GM18511 (cell line): Measurements from ENCODE around the gene CD300E.
"Not testable (repeated sequence)": the region's sequence is repeated elsewhere in the genome, so short reads cannot be mapped to it uniquely, and the experiment has no call there.

Experiments
- ATAC-seq: cut with Tn5 transposase; IDR thresholded peaks from one replicate; pipeline ENCODE4 v1.9.1; 2021; ENCODE audit warnings: mild to moderate bottlenecking, moderate library complexity; ENCODE audit not compliant: unreplicated experiment

Gene CD300E

DNA sequence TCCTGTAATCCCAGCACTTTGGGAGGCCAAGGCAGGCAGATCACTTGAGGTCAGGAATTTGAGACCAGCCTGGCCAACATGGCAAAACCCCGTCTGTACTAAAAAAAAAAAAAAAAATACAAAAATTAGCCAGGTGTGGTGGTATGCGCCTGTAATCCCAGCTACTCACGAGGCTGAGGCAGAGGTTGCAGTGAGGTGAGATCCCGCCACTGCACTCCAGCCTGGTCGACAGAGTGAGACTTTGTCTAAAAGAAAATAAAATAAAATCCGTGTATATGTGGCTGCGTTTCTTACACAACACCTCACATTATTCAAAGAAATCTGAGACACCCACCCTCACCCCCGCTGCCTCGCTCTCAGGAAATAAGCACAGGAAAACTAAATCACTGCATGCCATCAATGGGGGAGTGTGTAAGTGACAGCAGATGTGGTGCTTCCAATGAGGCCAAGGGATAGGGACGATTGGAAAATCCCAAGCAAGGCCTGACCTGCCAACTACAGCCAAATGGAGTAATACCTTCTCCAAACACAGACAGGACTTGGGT lies 13.1 kb upstream of the CD300E start:
- not testable (repeated sequence) for ATAC-seq

DNA sequence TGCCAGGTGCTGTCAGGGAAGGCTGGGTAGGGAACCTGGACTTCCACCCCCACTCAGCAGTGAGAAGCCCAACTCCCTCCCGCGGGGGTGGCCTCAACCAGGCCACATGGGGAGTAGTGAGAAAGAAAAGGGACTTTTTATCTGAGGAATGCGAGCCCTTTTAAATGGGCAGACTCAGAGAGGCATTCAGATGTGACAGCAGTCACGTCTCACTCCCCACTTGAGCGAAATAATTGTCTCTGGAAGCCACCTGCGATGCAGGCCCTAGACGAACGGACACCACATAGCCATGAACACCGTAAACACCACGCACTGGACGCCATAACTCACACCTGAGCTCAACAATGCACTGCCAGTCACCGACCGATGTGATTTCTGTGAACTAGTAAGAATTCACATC lies 11.9 kb upstream of the CD300E start:
- ATAC-seq: no peak

DNA sequence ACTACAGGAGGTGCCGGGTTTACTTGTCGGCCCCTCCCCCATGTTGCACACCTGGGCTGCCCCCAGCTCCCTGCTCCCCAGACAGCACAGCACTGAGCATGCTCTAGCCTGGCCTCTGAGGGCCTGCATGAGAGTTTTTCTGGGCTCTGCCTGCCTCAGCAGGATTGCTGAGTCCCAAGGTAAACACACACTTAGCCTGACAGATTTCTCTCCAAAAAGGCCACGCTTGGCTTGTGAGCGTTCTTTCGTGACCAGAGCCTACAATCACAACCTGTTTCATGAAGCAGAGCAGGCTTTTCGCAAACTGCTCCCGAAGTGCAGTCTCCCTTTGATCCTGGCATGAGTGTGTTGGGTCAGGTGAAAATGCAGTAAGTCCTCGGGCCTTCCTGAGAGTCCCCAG lies 9.8 kb upstream of the CD300E start:
- ATAC-seq: no peak

DNA sequence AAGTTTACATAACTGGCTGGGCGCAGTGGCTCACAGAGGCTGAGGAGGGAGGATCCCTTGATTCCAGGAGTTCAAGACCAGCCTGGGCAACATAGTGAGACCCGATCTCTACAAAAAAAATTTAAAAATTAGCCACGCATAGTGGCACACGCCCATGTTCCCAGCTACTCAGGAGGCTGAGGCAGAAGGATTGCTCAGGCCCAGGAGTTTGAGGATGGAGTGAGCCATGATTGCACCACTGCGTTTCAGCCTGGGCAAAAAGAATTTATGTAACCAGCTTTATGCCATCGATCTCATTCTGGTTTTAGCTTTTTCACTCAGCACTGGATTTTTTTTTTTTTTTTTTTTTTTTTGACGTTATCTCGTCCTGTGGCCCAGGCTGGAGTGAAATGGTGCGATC lies 9.1 kb upstream of the CD300E start:
- no peak for ATAC-seq

DNA sequence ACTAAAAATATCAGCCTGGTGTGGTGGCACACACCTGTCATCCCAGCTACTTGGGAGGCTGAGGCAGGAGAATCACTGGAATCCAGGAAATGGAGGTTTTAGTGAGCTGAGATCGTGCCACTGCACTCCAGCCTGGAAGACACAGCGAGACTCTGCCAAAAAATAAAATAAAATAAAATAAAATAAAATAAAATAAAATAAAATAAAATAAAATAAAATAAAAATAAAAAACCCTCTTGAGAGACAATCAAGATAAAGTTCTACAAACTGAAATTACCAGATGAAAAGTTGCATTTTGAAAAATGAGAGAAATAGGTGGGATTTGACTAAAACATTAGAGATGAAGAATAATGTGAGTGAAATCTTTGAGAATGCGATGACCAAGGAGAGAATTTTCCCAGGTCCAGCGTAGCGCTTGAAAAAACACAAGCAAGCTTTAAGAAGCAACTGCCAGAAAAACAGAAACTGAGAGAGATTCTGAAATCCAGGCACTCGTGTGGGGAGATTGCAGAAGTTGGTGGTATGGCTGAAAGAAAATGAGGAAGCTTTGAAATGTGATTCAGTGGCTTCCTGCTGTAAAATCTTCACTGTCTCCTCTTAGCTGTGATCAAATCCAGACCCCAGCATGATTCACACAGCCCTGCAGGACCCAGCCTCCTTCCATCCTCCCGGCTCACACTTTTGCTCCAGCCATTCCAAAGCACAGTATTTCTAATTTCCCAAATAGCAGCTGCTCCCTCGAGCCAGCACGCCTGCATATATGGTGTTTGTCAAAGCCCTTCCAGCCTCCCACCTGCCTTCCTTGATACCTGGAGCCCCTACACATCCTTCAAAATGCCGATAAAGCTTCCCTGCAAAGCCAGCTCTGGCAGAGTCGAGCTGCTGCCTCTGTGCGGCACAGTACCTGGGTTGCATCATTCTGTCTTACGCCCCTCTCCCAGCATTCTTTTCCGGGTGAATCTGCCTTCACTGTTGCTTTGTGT lies 8.2 kb upstream of the CD300E start:
- ATAC-seq: no peak

DNA sequence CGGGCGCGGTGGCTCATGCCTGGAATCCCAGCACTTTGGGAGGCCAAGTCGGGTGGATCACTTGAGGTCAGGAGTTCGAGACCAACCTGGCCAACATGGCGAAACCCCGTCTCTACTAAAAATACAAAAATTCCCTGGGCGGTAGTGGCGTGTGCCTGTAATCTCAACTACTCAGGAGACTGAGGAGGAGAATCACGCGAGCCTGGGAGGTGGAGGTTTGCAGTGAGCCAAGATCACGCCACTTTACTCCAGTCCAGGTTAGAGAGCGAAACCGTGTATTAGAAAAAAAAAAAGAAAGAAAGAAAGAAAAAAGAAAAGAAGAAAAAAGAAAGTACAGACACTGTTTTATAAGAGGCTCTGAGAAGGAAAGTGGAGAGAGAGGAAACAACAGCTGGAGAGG lies 6.7 kb upstream of the CD300E start:
- not testable (repeated sequence) for ATAC-seq

DNA sequence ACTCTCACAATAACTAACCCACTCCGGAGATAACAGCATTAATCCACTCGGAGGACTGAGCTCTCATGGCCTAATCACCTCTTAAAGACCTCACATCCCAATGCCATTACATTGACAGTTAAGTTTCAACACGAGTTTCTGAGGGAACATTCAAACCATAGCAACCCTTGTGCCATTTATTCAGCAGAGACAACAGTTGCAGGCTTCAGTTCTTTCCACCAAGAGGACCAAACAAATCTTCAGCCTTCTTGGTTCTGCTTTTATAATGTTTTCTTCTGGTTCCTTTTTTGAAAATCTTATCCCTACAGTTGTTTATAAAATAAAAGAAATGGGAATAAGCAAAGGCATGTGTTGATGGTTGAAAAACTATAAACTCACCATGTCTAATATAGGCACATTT lies 2.1 kb upstream of the CD300E start:
- no peak for ATAC-seq

DNA sequence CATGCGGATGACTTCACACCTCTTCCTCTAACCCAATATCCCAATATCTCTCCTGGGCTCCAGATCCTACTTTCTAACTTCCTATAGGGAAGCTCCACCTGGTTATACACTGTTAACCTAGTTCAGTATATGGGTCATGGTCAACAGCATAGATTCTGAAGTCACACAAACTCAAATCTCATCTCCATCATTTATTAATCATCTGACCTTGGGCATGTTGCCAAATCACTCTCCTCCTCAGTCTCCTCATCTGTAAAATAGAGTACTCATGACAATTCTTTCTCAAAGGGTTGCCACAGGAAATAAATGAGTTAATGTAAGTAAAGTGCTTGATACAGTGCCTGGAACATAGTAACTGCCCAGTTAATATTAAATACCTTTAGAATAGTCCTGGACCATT lies 593 bp upstream of the CD300E start:
- no peak for ATAC-seq

DNA sequence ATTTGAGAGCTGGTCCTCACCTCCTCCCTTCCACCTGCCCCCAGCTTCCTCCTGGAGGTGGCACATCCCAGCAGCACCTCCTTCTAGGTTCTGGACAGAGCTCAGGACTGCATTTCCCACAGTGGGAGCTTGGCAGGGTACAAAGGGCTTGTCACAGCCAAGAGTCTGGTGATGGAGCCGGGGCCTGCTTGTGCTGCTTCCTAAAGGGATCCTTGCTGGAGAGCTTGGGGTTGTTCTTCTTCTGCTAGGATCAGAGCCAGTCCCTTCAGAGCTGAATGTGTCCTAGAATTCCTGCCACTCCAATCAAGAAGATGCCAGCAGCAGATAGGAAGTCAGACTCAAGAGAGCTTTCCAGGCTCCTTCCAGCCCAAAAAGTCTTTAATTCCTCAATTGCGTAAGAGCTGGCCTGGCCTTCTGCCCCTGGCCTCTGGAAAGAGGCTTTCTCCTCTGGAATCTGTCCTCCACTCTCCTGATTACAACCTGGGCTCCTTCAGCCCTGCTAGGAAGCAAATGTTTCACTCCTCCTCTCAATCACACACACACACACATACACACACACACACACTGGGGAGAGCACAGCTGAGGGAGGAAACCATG lies 4.4 kb downstream of the CD300E start:
- no peak for ATAC-seq

DNA sequence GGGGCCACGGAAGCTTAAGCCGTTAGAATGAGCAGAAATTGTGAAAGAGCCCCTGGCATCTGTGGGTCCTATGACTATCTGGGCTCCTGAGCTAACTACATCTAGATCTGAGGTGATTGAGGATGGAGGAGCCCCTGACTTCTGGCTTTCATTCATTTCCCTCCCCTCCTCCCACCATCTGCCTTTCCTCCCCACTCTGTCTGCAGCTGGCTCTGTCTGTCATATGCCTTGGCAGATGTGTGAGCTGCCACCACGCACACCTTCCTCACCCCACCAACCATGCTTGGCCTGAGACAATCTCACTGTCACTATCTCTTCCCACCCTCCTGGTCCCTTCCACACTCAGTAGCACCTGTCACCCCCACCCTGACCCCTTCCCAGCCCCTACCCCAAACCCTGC lies 5.1 kb downstream of the CD300E start:
- ATAC-seq: no peak

DNA sequence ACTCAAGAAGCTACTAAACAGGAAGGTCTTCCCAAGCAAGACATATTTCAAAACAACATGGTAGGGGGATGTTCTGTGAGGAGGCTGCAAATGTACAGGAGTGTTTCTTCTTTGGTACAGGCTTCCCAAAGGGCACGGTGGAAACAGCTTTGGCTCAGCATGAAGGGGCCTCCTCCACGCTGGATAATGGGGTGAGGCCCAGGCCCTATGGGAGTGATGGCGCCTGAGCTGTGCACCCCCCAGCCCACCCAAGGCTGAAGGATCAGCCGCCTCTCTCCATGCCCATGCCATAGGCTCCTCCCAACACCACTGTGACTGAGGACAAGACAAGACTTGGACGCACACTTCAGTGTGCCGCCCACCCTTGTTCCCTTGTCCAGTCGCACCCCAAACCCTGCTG lies 6.8 kb downstream of the CD300E start:
- no peak for ATAC-seq

DNA sequence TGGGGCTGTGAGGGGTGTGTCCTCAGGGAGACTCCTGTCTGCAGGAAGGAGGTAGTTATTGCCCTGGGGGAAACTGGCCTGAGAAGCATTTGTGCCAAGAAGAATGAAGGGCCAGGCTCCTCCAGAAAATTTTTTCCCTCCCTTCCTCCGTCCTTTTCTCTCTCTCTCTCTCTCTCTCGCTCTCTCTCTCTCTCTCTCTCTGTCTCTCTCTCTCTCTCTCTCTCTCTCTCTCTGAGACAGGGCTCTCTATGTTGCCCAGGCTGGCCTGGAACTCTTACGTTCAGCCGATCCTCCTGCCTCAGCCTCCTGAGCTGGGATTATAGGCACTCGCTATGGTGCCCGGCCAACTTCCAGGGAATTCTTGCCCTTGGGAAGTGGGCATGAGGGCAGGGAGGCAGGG lies 11.5 kb downstream of the CD300E start:
- ATAC-seq: no peak

DNA sequence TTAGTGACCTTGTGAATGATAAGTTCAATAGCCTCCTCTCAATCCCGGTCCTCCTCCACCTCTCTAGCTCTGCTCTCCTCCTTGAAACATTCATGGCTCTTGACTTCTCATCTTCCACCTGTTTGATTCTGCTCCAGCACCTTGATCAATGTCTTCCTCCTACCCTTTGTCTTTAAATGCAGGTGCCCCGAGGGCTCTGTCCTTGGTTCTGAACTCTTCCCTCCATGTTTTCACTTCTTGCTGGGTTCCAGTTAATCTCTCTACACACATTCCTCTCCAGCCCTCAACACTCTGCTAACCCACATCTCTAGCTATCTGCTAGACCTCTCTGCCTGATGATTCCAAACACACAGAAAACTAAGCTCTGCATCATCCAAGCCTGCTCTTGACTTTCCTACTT lies 13.4 kb downstream of the CD300E start:
- ATAC-seq: no peak

DNA sequence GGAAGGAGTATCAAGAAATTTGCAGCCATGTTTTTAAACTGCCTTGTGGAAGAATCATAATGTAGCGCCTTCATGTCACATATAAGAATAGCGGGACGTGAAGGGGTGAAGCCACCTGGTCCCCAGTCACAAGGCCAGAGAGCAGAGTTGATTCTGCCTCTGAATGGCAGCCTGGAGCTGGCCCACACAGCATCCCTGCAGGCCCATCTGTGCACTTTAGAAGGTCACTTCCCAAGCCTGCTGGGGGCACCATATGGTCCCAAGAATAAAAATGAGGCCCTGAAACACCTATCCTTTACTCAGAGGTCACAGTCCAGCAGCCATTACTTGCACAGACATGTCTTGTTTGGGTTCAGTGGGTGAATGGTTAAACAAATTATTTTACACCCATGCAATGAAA lies 15.0 kb downstream of the CD300E start:
- ATAC-seq: no peak

DNA sequence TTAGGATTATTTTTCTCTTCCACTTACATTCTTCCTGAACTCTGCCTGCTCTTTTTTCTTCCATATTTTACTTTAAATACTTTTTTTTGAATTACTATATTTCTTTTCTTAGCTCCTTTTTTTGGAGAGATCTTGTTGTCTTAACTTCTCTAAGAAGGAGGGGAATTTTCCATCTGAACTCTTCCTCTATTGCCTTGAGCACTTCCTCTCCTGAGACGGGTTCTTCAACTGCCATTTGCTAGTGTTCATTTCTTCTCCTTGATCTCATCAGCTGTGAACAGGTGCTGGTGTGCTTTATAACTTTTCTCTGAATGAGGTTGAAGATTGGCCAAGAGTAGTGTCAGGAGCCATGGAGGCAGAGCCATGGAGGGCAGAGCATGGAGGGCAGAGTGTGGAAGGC lies 16.3 kb downstream of the CD300E start:
- ATAC-seq: no peak

DNA sequence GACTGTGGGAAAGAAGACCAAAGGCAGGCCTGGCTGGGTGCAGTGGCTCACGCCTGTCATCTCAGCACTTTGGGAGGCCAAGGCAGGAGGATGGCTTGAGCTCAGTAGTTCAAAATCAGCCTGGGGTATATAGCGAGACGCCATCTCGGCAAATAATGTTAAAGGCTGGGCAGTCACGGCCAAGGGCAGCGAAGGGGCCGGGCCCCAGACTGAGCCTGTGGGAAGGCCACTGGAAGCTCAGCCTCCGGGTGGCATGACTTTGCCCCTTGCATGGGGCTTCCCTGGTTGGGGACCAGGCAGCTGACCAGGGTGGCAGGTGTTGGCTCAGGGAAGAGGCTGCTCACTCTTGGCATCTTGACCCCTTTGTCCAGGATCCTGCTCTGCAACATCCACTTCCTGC lies 17.5 kb downstream of the CD300E start:
- ATAC-seq: no peak

DNA sequence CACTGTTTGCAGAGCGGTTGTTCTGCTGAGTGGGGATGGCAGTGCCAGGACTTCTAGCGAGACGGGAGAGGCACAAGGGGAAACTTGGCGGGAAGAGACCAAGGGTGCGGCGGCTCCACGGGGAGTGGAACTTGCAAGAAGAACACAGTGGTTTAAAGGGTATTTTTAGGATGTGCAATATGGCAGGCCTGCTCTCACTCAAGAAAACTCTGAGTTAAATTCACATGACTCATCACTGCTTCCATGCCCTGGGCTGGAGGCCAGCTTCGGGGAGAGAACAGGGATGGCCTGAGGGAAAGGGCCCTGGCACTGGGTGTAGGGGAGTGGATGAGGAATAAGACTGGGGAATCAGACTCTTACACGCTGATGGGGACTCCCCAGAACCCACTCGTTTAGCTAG lies 18.2 kb downstream of the CD300E start:
- no peak for ATAC-seq

DNA sequence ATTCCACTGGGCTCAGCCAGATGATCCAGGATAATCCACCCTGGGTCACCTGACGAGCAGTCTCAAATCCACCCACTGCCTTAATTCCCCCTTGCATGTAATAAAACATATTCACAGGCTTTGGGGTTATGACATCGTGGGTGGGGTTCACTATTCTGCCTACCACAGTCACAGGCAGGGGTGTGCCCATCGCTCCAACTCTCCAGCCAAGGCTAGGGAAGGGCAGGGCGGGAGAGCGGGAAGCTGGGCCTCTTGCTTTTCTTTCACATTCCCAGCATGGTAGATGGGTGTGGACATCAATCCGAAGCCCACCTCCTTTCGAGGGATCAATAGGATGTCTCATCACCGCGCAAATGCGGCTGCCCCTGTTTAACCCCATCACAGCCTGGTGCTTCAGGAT lies 18.8 kb downstream of the CD300E start:
- no peak for ATAC-seq

DNA sequence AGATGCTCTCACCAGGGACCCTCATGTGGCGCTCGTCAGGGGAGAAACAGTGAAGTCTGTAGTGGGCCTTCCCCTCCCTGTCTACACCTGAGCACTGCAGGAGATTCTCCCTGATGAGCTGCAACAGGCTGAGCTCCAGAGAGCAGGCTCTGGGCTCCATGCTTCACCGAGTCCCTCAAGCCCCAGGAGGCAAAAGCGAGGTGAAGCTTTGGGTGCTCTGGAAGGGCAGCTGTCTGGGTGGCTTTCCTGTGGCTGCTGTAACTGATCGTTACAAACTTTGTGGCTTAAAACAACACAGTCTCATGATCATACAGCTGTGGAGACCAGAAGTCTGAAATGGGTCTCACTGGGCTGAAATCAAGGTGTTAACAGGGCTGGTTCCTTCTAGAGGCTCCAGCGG lies 19.3 kb downstream of the CD300E start:
- ATAC-seq: no peak

DNA sequence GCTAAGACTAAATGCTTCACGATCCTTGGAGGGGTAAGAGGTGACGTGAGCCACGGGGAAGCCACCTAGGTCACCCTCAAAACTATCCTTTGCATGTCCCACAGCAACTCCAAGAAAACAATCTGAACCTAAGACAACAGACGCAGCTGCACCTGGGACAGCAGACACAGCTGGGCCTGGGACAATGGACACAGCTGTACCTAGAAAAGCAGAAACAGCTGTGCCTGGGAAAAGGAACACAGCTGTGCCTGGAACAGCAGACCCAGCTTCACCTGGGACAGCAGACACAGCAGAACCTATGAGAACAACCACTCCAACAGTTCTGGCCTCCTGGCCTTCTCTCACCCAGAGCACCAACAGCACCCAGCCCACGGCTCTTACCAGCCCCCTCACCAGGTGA lies 19.8 kb downstream of the CD300E start:
- no peak for ATAC-seq

DNA sequence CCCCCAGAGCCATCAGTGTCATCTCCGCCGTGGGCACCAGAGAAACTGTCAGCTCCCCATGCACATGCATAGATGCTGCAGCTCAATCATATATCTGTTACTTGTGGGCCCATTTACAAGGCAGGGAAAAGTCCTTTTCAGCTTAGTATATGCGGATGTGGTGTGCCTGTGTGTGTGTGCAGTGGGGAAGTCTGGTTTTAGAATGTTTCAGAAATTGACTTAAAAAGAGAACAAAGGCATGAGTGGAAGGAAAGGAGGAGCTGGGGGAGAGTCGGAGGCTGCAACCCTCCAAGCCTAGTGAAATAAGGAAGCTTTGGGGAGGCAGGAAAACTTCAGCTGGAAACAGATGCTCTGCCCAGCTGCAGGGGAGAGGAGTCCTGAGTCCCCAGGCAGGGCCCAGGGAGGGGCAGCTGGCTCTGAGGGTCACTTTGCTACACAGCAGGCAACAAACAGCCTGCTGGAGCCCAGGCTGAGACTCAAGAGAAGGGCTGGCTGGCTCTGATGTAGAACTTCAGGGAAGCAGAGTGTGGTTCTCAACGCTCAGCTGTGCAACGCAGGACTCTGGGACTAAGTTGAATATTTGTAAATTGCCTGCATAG lies 20.4 kb downstream of the CD300E start:
- ATAC-seq: no peak
